Upper lobe of left lung (tissue), 6 donors: Measurements from ENCODE around the gene GFRA1. TPM values are rescaled to one million over a fixed set of nuclear protein-coding genes. Genes with fewer than 3 reads are reported as not detected.
"Not testable (repeated sequence)": the region's sequence is repeated elsewhere in the genome, so short reads cannot be mapped to it uniquely, and the experiment has no call there.

Experiments
- ATAC-seq, 2 donors: fragments of 200-7000 bp; cut with Tn5 transposase; one replicate each; pipeline ENCODE4 v1.9.1; 2022; ENCODE audit warnings: mild to moderate bottlenecking in 2 of 2, moderate library complexity in 2 of 2; ENCODE audit not compliant: low FRiP score in 2 of 2
- DNase-seq, 2 donors: peaks; one replicate each; pipeline ENCODE4 v3.0.0-alpha.2; 2019 to 2020
- H3K27ac ChIP-seq, 4 donors: fragments of 200-600 bp; sonication (generic); one replicate each; pipeline ENCODE4 v1.5.1; 2016 to 2019
- H3K27me3 ChIP-seq, 4 donors: fragments of 200-600 bp; sonication (generic); one replicate each; pipeline ENCODE4 v1.5.1; 2017 to 2019
- H3K36me3 ChIP-seq, 4 donors: fragments of 200-600 bp; sonication (generic); one replicate each; pipeline ENCODE4 v1.5.1; 2016 to 2019
- H3K4me1 ChIP-seq, 4 donors: fragments of 200-600 bp; sonication (generic); one replicate each; pipeline ENCODE4 v1.5.1; 2018 to 2019
- H3K4me3 ChIP-seq, 4 donors: fragments of 200-600 bp; sonication (generic); one replicate each; pipeline ENCODE4 v1.5.1; 2017 to 2019; ENCODE audit warnings: mild to moderate bottlenecking in 2 of 4, moderate library complexity in 1 of 4
- H3K9me3 ChIP-seq, 4 donors: fragments of 200-600 bp; sonication (generic); one replicate each; pipeline ENCODE4 v1.5.1; 2018 to 2019
- EP300 ChIP-seq, 4 donors: sonication (generic); formaldehyde crosslinking; IDR thresholded peaks; one replicate each; pipeline ENCODE4 v1.5.1; 2017; ENCODE audit warnings: antibody characterized with exemption in 4 of 4, control low read depth in 2 of 4
- POLR2A ChIP-seq, 4 donors: fragments of 450-650 bp; IDR thresholded peaks; one replicate each; pipeline ENCODE4 v1.5.1; 2016 to 2017; ENCODE audit warnings: antibody characterized with exemption in 4 of 4, mild to moderate bottlenecking in 2 of 4
- POLR2AphosphoS5 ChIP-seq, 2 donors: sonication (generic); formaldehyde crosslinking; IDR thresholded peaks; one replicate each; pipeline ENCODE4 v1.5.1; 2017; ENCODE audit warnings: antibody characterized with exemption in 2 of 2
- WGBS, 2 donors: methylation state at CpG; one replicate each; pipeline ENCODE4 v1.1.5; 2017 to 2018; 5-methylcytosine and 5-hydroxymethylcytosine counted together
- total RNA-seq, 6 donors: library from RNA; depleted of rRNA in 4 of 6; stranded (reverse); fragments of >200 nt in 4 of 6; gene quantifications; one replicate each; pipeline versions ENCODE4 v1.1.0 to v1.2.1, GENCODE V29; 2016 to 2021
- TF ChIP-seq, protein P1 (sequence below), 6 experiments: fragments of 450-650 bp in 4 of 6; fragments of 200-600 bp in 2 of 6; sonication (generic) in 2 of 6; IDR thresholded peaks; one replicate each; pipeline ENCODE4 v1.5.1; 2016 to 2019; ENCODE audit warnings: antibody characterized with exemption in 6 of 6
- donor health status: DM: no; HTN: no; CAD: no; lungs with moderate emphysema.
- donor health status: DM: no; HTN: yes; CAD: no; lungs with severe emphysema.

GFRA1 gene
- total RNA-seq, 6 donors from 2014 or later = under 0.01 to 9.2 (median 2.3) TPM

- no peaks in the 10 kb centered on the region for H3K36me3 ChIP-seq
- no peaks in the 10 kb centered on the region for H3K9me3 ChIP-seq
- peaks cover 0 to 3% (median 0%) of the 10 kb centered on the region in 4 donors for H3K4me1 ChIP-seq
- ATAC-seq = no peak
- no peak for DNase-seq
- H3K27ac ChIP-seq = no peak overlapping the region
- no peak for TF ChIP-seq EP300 (IDR thresholded peaks at IDR 0.05)
- TF ChIP-seq POLR2AphosphoS5 (IDR thresholded peaks at IDR 0.05) = no peak
- TF ChIP-seq, protein P1, sequence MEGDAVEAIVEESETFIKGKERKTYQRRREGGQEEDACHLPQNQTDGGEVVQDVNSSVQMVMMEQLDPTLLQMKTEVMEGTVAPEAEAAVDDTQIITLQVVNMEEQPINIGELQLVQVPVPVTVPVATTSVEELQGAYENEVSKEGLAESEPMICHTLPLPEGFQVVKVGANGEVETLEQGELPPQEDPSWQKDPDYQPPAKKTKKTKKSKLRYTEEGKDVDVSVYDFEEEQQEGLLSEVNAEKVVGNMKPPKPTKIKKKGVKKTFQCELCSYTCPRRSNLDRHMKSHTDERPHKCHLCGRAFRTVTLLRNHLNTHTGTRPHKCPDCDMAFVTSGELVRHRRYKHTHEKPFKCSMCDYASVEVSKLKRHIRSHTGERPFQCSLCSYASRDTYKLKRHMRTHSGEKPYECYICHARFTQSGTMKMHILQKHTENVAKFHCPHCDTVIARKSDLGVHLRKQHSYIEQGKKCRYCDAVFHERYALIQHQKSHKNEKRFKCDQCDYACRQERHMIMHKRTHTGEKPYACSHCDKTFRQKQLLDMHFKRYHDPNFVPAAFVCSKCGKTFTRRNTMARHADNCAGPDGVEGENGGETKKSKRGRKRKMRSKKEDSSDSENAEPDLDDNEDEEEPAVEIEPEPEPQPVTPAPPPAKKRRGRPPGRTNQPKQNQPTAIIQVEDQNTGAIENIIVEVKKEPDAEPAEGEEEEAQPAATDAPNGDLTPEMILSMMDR (IDR thresholded peaks at IDR 0.05) = no peak
- no peaks in the 10 kb centered on the region for H3K27me3 ChIP-seq
- WGBS, 2 donors = 87 to 90% methylated on average over 3 of the region's 3 CpGs
- H3K4me3 ChIP-seq = no peak overlapping the region
Observed at GRCh38 chr10:116043304-116043703, 229.7 kb downstream of the GFRA1 start.

- Histone ChIP-seq H3K36me3 (no peaks in the 10 kb centered on the region), H3K27me3 (no peaks in the 10 kb centered on the region), H3K9me3 (no peaks in the 10 kb centered on the region), H3K4me3 (no peak overlapping the region), H3K27ac (no peak overlapping the region), H3K4me1 (peaks cover 0 to 3% (median 0%) of the 10 kb centered on the region in 4 donors)
- ATAC-seq (no peak), DNase-seq (no peak)
- TF ChIP-seq POLR2A (IDR thresholded peaks at IDR 0.05) = no peak
- TF ChIP-seq, protein P1 (IDR thresholded peaks at IDR 0.05) = no peak
- no peak for TF ChIP-seq POLR2AphosphoS5 (IDR thresholded peaks at IDR 0.05)
- TF ChIP-seq EP300 (IDR thresholded peaks at IDR 0.05) = no peak
- 82 to 90% methylated on average over 4 of the region's 4 CpGs for whole genome bisulfite sequencing, 2 donors
Observed at GRCh38 chr10:116041948-116042347, 231.1 kb downstream of the GFRA1 start.

DNA sequence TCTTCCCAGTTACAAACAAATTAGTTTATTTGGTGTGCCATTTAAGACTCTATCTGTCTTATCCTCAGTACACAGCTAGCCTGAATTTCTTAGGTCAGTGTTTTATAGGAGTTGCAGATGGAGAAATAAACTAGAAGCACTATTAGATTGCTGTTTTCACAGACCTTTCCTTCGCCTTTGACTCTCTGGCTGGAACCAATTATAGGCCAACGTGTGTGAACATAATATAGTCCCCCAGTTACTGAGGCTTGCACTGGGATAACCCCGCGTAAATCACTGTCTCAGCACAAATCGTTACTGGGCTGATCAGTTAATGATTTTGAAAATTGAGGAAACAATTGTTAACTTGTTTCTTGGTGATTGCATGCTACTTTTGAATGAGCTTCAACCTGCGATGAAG is 233.4 kb downstream of the GFRA1 start:
- 87 to 95% methylated on average over 6 of the region's 6 CpGs for WGBS, 2 donors
- TF ChIP-seq EP300 (IDR thresholded peaks at IDR 0.05) (no peak), POLR2A (IDR thresholded peaks at IDR 0.05) (no peak), POLR2AphosphoS5 (IDR thresholded peaks at IDR 0.05) (no peak)
- TF ChIP-seq, protein P1 (IDR thresholded peaks at IDR 0.05) = no peak
- no peak overlapping the region for H3K27ac ChIP-seq
- H3K27me3 ChIP-seq = no peaks in the 10 kb centered on the region
- no peaks in the 10 kb centered on the region for H3K4me1 ChIP-seq
- no peak overlapping the region for H3K4me3 ChIP-seq
- no peaks in the 10 kb centered on the region for H3K9me3 ChIP-seq
- no peak for DNase-seq
- ATAC-seq = no peak
- H3K36me3 ChIP-seq = no peaks in the 10 kb centered on the region

DNA sequence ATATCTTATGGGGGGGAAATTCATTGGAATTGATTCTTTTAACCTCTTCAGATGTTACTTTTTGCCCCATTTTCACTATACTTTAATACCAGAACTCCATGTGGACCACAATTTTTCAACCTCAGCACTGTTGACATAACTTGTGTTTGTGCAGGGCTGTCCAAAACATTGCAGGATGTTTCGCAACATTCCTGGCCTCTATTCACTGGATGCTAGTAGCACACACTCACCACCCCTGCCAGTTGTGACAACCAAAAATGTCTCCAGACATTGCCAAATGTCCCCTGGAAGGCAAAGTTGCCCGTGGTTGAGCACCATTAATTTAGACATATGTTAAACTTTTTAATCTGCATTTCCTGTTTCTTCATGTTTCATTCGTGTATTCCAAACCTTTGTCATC is 234.7 kb downstream of the GFRA1 start:
- ATAC-seq (peak in 1 of 2 donors; percentile 57), DNase-seq (no peak)
- WGBS, 2 donors = 34 to 59% methylated on average over 3 of the region's 3 CpGs

DNA sequence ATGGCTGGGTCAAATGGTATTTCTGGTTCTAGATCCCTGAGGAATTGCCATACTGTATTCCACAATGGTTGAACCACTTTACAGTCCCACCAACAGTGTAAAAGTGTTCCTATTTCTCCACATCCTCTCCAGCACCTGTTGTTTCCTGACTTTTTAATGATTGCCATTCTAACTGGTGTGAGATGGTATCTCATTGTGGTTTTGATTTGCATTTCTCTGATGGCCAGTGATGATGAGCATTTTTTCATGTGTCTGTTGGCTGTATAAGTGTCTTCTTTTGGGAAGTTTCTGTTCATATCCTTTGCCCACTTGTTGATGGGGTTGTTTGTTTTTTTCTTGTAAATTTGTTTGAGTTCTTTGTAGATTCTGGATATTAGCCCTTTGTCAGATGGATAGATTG is 237.6 kb downstream of the GFRA1 start:
- not testable (repeated sequence) for H3K9me3 ChIP-seq, DNase-seq, H3K4me3 ChIP-seq, H3K27me3 ChIP-seq, H3K27ac ChIP-seq, H3K4me1 ChIP-seq, H3K36me3 ChIP-seq, ATAC-seq

More for the DNA sequence above, 234.7 kb downstream of the GFRA1 start:
- Histone ChIP-seq H3K27me3 (no peaks in the 10 kb centered on the region), H3K27ac (no peak overlapping the region), H3K9me3 (peaks cover 0 to 2% (median 0%) of the 10 kb centered on the region in 4 donors), H3K36me3 (no peaks in the 10 kb centered on the region), H3K4me3 (no peak overlapping the region), H3K4me1 (no peaks in the 10 kb centered on the region)
- TF ChIP-seq EP300 (IDR thresholded peaks at IDR 0.05) (no peak), POLR2AphosphoS5 (IDR thresholded peaks at IDR 0.05) (no peak), POLR2A (IDR thresholded peaks at IDR 0.05) (no peak)
- TF ChIP-seq, protein P1 (IDR thresholded peaks at IDR 0.05) = no peak
